Limb (tissue), 2 donors: ENCODE results near the gene PGAM2.

Experiments used
- DNase-seq, 2 donors: peaks; one replicate each; pipeline ENCODE4 v3.0.0-alpha.2; 2016; ENCODE audit errors: extremely low spot score in 2 of 2

The PGAM2 gene

DNA sequence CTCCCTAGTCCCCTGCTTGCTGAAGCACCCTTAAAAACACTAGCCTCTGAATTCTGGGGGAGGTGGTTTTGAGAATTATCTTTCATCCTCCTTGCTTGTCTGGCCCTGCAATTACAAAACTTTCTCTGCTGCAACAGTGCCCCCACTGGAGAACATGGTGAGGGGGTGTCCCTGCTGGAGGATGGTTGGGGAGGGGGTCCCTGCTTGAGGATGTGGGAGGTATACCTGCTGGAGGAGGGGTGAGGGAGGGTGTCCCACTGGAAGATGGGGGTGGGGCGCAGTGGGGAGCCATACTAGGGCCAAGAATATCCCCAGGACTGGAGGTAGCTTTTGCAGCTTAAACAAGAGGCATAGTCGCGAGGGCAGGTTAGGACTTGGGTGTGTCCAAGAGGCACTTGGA lies 20.2 kb upstream of the PGAM2 start:
- DNase-seq, result no peak

GRCh38 chr7:44084701-44085100 lies 19.3 kb upstream of the PGAM2 start:
- no peak for DNase-seq

DNA sequence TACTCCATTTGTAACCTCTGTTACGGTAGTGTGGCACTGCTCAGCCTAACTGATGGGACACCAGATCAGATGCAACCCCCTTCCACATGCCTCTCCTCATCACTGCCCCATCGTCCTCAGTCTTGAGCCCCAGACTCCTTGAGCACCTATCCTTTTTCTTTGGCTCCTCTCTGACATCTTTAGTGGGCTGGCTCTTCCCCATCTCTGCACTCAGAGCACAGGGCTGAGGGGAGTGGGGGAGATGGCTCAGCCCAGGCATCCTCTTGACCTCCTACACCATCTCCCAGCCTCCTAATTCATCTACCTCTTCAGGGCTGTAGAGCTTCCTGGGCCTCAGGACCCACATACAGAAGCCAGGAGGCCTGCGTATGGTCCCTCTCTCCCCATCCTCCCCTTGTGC lies 18.4 kb upstream of the PGAM2 start:
- DNase-seq, result no peak

- DNase-seq, result peak; percentile 97 to 99
Observed at GRCh38 chr7:44082541-44083207, 17.3 kb upstream of the PGAM2 start.

DNA sequence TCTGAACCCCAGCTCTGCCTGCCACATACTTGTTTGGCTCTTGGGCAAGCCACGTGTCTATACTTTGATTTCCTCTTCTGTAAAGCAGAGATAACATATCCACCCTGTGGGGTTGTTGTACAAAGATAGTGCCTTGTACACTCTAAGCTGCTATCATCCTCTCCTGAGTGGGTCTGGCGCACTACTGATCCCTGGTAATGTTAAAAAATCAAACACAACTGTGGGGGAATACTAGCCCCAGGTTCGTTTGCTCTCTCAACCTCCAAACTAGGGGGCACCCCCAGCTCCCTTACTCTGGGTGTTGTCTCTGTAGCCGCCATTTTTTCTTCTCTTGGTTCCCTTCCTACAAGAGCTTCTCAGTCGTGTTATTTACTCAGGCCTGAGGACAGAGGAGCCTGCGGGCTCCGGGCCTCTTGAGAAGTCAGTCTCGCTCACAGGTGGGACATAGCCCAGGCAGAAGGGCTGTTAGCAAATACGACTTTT lies 15.9 kb upstream of the PGAM2 start:
- DNase-seq, result no peak

DNA sequence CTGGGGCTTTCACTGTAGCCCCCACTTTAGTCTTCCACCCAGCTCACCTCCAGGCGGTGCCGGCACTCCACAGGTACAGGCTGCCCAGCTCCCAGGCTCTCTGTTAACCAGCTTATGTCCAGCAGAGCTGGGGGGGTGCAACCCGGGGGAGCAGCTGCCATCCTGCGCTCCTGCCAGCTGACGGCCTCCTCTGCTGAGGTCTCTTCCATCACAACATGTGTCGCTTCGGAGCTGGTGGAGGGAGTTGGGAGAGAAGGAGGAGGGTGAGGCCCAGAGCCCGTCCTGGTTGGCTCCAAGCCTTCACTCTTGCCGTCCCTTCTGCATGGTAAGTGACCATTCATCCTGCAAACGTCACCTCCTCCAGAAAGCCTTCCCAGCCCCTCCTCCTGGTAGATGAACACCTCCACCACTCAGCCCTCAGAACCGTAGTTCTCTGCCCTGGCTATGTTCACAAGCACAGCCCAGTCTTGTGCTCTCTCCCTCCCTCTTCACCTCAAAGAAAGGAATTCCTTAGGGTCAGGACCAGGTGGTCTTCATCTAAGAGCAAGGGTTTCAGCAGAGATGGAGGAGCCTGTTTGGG lies 15.4 kb upstream of the PGAM2 start:
- no peak for DNase-seq

DNA sequence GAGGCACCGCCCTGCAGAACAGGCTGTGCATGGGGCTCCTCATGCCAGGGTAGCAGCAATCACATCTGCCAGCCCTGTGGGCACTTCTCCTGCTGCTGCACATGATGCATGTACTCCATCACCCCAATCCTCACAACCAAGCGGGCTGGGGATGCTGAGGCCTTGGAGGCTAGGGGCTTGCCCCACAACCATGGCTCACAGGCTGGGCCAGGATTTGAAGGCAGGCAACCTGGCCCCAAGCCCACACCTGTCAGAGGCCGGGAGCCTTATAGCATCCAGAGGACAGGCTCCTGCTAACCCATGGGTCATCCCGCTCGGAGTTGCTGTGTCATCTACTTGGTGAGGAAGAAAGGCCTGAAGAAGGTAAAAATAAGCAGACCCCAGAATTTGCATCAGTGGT lies 14.8 kb upstream of the PGAM2 start:
- no peak for DNase-seq

GRCh38 chr7:44079331-44080021 lies 14.1 kb upstream of the PGAM2 start:
- DNase-seq, result no peak

- no peak for DNase-seq
Observed at GRCh38 chr7:44078521-44078920, 13.2 kb upstream of the PGAM2 start.

DNA sequence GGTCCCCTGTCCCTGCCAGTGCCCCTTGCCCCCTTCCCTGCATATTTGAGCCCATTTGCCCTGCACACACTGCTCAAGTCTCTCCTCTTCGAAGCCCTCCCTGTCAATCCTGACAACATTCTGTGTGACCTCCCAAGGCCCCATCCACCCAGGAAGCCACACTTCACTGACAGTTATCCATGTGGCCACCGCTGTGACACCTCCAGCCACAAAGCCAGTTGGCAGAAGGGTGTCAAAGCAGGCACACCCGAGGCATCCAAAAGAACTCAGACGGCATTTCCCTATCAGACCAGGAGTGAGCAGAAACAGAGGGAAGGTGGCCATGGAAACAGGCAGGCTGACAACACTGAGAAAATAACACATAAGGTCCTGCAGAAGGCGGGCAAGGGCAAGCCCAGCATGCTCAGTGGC lies 12.3 kb upstream of the PGAM2 start:
- no peak for DNase-seq

GRCh38 chr7:44077061-44077460 lies 11.7 kb upstream of the PGAM2 start:
- no peak for DNase-seq

- no peak for DNase-seq
Observed at GRCh38 chr7:44076101-44076895, 10.9 kb upstream of the PGAM2 start.

DNA sequence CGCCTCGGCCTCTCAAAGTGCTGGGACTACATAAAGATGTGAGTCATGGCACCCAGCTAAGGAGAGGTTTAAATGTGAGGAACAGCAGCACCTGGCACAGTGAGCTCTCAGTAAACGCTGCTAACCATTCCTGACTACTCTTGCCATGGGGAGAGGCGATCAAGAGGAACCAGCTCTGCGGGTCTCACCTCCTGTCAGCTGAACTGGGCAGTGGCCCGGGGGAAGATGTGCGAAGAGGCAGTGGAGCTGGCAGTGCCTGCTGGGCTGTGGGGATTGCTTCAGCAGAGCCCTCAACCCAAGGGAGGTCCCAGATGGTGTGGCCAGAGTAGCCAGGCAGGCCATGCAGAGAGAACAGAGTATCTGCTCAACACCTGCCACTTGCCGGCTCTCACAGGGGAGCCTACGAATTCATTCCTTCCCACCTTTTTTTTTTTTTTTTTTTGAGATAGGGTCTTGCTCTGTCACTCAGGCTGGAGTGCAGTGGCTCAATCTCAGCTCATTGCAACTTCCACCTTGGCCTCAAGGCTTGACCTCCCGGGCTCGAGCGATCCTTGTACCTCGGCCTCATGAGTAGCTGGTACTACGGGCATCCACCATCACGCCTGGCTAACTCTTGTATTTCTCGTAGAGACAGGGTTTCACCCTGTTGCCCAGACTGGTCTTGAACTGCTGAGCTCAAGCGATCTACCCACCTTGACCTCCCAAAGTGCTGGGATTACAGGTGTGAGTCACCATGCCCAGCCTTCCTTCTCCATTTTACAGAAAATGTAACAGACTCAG lies 10.1 kb upstream of the PGAM2 start:
- DNase-seq, result no peak

DNA sequence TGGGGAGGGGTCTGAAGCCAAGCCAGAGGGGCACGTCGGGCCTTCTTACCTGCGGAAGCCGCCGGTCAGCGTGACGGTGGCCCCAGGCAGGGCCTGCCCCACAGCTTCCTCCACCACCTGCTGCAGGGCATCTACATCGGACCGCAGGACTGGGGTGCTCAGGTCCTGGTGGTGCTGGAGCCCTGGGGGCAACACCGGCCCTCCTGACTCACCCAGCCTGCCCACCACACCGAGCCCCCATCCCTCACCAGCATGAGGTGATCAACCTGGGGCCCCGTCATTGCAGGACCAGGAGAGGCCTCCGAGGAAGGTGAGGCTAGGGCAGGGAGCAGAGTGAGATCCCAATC lies 9.0 kb upstream of the PGAM2 start:
- no peak for DNase-seq

GRCh38 chr7:44073664-44074348 lies 8.4 kb upstream of the PGAM2 start:
- no peak for DNase-seq

DNA sequence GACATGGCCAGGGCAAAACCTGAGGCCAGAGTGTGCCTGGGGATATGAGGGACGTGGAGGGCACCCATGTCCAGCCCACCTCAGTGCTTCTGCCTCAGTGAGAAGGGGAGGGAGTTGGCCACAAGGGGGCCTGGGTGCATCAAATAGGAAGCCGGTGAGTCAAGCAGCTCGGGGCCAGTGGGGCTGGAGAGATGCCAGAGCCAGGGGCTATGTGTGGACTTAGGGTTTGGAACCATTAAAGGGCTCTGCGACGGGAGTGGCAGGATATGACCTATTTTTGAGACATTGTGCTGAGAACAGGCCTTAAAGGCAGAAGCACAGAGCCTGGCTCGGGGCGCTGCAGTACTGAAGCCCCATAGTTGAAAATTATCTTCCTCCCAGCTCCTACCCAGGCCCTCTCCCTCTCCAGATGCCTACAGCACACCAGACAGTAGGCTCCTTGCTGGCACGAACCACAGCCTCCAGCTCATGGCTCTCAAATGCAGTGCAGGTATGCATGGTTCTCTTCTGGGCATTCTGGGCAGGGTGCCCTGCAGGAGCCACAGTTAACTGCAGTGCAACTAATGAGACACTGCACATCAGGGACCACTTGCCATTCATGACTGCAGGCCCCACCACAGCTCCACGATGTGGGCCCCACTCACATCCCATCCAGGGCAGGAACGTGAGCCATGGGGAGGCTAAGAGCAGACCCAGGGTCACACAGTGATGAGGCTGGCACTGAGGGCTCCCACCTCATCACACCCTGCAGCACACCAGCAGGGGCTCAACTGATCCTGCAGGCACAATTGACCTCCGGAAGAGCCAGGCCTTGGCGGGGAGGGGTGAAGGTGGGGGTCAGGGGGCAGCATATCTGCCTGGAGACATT lies 7.2 kb upstream of the PGAM2 start:
- DNase-seq, result peak in 1 of 2 donors; percentile 75

DNA sequence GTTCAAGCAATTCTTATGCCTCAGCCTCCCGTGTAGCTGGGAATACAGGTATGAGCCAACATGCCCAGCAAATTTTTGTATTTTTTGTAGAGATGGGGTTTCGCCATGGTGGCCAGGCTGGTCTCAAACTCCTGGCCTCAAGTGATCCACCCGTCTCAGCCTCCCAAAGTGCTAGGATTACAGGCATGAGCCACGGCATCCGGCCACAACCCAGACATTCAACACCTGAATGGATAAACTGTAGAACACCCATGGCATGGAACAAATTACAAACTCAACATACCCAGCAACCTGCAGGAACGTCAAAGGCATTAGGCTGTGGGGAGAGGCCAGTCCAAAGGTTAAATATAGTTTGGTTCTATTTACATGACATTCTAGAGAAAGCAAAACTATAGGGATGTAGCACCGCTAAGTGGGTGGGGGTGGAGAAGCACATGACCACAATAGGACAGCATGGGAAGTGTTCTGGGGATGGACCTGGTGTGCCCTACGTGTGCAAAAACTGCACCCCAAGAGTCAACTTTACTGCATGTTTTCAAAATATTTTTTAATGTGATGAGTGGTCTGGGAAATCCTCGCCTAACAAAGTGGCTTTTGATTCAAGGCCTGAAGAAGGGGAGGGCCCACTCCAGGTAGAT lies 6.5 kb upstream of the PGAM2 start:
- no peak for DNase-seq

GRCh38 chr7:44068054-44068453 lies 2.7 kb upstream of the PGAM2 start:
- DNase-seq, result no peak
